Activated CD4-positive, alpha-beta memory T cell treated with anti-CD3 and anti-CD28 coated beads for 36 hours (primary cell): ENCODE results near the gene CXCL6. TPM values are rescaled to one million over a fixed set of nuclear protein-coding genes. Genes with fewer than 3 reads are reported as not detected.

Experiments used
- CTCF ChIA-PET: fragments of 350-600 bp; sonication (Branson Sonifier 250); formaldehyde crosslinking; loops from one replicate; lab custom pipeline; 2021; ENCODE audit warnings: antibody characterized with exemption, inconsistent platforms; lab: Charles Lee
- POLR2A ChIA-PET: fragments of 350-600 bp; sonication (Branson Sonifier 250); formaldehyde crosslinking; loops from one replicate; lab custom pipeline; 2021; ENCODE audit warnings: antibody characterized with exemption; lab: Charles Lee
- DNase-seq: peaks from one replicate; pipeline ENCODE4 v3.0.0-alpha.2; 2020
- H3K27ac Mint-ChIP-seq: one replicate; pipeline ENCODE4 v1.8.0; 2021; ENCODE audit warnings: mixed read lengths
- H3K27me3 Mint-ChIP-seq: one replicate; pipeline ENCODE4 v1.8.0; 2021; ENCODE audit warnings: mixed read lengths
- H3K36me3 Mint-ChIP-seq: one replicate; pipeline ENCODE4 v1.8.0; 2021; ENCODE audit warnings: mixed read lengths
- H3K4me1 Mint-ChIP-seq: one replicate; pipeline ENCODE4 v1.8.0; 2021; ENCODE audit warnings: low read depth, mixed read lengths
- H3K4me3 Mint-ChIP-seq: one replicate; pipeline ENCODE4 v1.8.0; 2021; ENCODE audit warnings: mild to moderate bottlenecking, mixed read lengths
- H3K9me3 Mint-ChIP-seq: one replicate; pipeline ENCODE4 v1.8.0; 2021; ENCODE audit warnings: mixed read lengths
- intact Hi-C: fragments of 100-400 bp; cut with micrococcal nuclease; formaldehyde crosslinking; loops from one replicate; pipeline ENCODE4 v1.15.1; 2023
- total RNA-seq, 2 experiments: library from RNA; stranded (reverse); gene quantifications; one replicate each; pipeline ENCODE4 v1.2.3, GENCODE V29; 2021

The CXCL6 gene
- total RNA-seq: not detected

- ChIA-PET POLR2A (no interaction called here), CTCF (no interaction called here)
- no peak within 1 kb of the TSS for H3K27ac Mint-ChIP-seq
- intact Hi-C loops: no loop called here
- no peaks in the 10 kb centered on the region for H3K36me3 Mint-ChIP-seq
- no peak for DNase-seq
- no peaks in the 10 kb centered on the region for H3K4me1 Mint-ChIP-seq
- H3K9me3 Mint-ChIP-seq: no peaks in the 10 kb centered on the region
- no peaks in the 10 kb centered on the region for H3K27me3 Mint-ChIP-seq
- no peak within 1 kb of the TSS for H3K4me3 Mint-ChIP-seq
Observed at GRCh38 chr4:73836373-73837279, at the start of gene CXCL6. Gene CXCL6 (plus strand): TSS chr4:73836678. CDS start chr4:73836751, 73 bp downstream.

GRCh38 chr4:73788411-73788810 is 48.1 kb upstream of the CXCL6 start:
- intact Hi-C loops: no loop called here
- POLR2A ChIA-PET: no interaction called here
- no peak overlapping the region for H3K4me3 Mint-ChIP-seq

DNA sequence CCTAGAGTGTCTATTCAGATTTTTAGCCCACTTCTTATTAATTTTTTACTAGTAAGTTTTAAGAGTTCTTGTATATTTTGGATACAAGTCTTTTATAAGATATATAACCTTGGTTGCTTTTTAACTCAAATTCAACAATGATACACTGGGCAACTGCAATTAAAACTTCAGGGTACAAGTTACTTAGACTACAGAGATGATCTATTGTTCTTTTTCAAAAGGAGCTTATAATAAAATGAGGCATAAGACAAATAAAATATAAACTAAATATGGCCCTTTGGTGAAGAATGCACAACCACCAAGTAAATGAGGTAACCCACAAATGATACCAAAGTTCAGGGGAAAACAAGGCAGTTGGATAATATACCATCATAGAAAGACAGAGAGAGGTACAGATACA is 37.6 kb upstream of the CXCL6 start:
- Mint-ChIP-seq H3K9me3 (peaks cover 14% of the 10 kb centered on the region), H3K27me3 (no peaks in the 10 kb centered on the region), H3K4me1 (no peaks in the 10 kb centered on the region), H3K36me3 (no peaks in the 10 kb centered on the region), H3K27ac (no peak overlapping the region), H3K4me3 (no peak overlapping the region)
- POLR2A ChIA-PET: no interaction called here
- intact Hi-C loops: no loop called here
- DNase-seq: no peak
- CTCF ChIA-PET: no interaction called here

More at GRCh38 chr4:73788411-73788810, 48.1 kb upstream of the CXCL6 start:
- H3K36me3 Mint-ChIP-seq: no peaks in the 10 kb centered on the region
- peaks cover 2% of the 10 kb centered on the region for H3K9me3 Mint-ChIP-seq
- no peak for DNase-seq
- H3K27me3 Mint-ChIP-seq: no peaks in the 10 kb centered on the region
- no peak overlapping the region for H3K27ac Mint-ChIP-seq
- CTCF ChIA-PET: no interaction called here
- no peaks in the 10 kb centered on the region for H3K4me1 Mint-ChIP-seq

- H3K4me1 Mint-ChIP-seq: no peaks in the 10 kb centered on the region
- intact Hi-C loops: no loop called here
- ChIA-PET CTCF (no interaction called here), POLR2A (no interaction called here)
- no peak overlapping the region for H3K27ac Mint-ChIP-seq
- no peaks in the 10 kb centered on the region for H3K27me3 Mint-ChIP-seq
- no peak for DNase-seq
- H3K4me3 Mint-ChIP-seq: no peak overlapping the region
- H3K9me3 Mint-ChIP-seq: peaks cover 14% of the 10 kb centered on the region
- no peaks in the 10 kb centered on the region for H3K36me3 Mint-ChIP-seq
Observed at GRCh38 chr4:73800206-73800605, 36.3 kb upstream of the CXCL6 start.

GRCh38 chr4:73801692-73802091 is 34.8 kb upstream of the CXCL6 start:
- intact Hi-C loops: no loop called here
- H3K36me3 Mint-ChIP-seq: no peaks in the 10 kb centered on the region
- ChIA-PET POLR2A (no interaction called here), CTCF (no interaction called here)
- no peak overlapping the region for H3K4me3 Mint-ChIP-seq
- H3K4me1 Mint-ChIP-seq: no peaks in the 10 kb centered on the region
- no peak overlapping the region for H3K27ac Mint-ChIP-seq
- H3K27me3 Mint-ChIP-seq: no peaks in the 10 kb centered on the region
- DNase-seq: no peak
- H3K9me3 Mint-ChIP-seq: peaks cover 7% of the 10 kb centered on the region

- DNase-seq: no peak
- ChIA-PET CTCF (no interaction called here), POLR2A (no interaction called here)
- Mint-ChIP-seq H3K4me1 (no peaks in the 10 kb centered on the region), H3K9me3 (peaks cover 6% of the 10 kb centered on the region), H3K36me3 (no peaks in the 10 kb centered on the region), H3K4me3 (no peak overlapping the region), H3K27ac (no peak overlapping the region), H3K27me3 (no peaks in the 10 kb centered on the region)
- intact Hi-C loops: no loop called here
Observed at GRCh38 chr4:73803213-73803612, 33.3 kb upstream of the CXCL6 start.

DNA sequence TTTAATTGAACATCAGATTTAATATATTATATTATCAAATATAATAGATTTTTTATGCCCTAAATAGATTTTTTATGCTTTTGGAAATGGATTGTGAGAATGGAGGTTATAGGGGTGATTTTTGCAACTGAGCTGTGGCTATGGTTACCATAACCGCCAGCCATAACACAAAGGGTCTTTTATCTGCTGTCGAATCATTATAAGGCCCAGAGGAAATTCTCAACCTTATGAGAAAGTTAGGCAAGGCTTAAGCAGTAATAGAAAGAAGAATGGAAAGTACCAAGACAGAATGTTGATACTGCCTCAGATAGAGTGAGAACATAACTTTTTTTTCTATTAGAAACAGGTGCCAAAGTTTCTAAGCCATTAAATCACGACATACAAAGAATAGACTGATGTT is 26.3 kb upstream of the CXCL6 start:
- Mint-ChIP-seq H3K27me3 (no peaks in the 10 kb centered on the region), H3K4me3 (no peak overlapping the region), H3K27ac (no peak overlapping the region), H3K4me1 (no peaks in the 10 kb centered on the region), H3K9me3 (no peaks in the 10 kb centered on the region), H3K36me3 (no peaks in the 10 kb centered on the region)
- intact Hi-C loops: no loop called here
- CTCF ChIA-PET: no interaction called here
- POLR2A ChIA-PET: no interaction called here
- DNase-seq: no peak

DNA sequence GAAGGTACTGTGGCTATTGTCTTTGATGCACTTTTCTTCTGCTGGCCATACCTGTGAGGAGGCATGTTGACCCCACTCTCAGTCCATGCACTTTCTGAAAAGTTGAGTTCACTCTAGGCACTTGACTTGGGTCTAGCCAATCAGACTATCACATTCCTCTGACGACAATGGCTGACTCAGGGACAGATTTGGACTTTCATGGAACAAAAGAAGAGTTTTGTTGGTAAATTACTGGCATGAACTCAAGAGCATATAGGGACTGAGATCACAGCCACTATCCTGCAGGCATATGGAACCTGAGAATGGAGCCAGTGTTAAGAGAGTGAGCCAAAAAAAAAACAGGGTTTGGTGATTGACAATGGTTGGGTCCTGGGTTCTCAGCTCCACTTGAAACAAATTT is 24.6 kb upstream of the CXCL6 start:
- intact Hi-C loops: no loop called here
- no peak overlapping the region for H3K4me3 Mint-ChIP-seq
- H3K36me3 Mint-ChIP-seq: no peaks in the 10 kb centered on the region
- DNase-seq: no peak
- POLR2A ChIA-PET: no interaction called here
- no peak overlapping the region for H3K27ac Mint-ChIP-seq
- CTCF ChIA-PET: no interaction called here
- no peaks in the 10 kb centered on the region for H3K27me3 Mint-ChIP-seq
- no peaks in the 10 kb centered on the region for H3K4me1 Mint-ChIP-seq
- peaks cover 3% of the 10 kb centered on the region for H3K9me3 Mint-ChIP-seq

DNA sequence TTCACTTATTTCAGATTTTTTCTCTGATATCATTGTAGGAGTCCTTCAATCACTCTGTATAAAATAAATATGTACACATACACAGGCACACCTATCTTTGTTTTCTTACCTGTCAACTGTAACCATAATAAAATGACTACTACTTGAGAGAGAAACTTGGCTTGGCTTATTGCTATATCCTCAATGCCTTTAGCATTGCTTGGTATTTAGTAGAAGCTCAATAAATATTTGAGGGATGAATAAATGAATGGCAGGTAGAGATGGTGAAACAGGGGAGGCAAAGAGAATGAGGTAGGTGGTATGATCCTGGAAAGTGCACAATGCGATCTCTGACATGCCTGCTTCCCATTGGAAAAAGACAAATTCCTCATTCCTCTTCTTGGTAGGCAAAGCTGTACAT is 21.8 kb upstream of the CXCL6 start:
- H3K9me3 Mint-ChIP-seq: peaks cover 3% of the 10 kb centered on the region
- H3K27ac Mint-ChIP-seq: no peak overlapping the region
- CTCF ChIA-PET: no interaction called here
- no peaks in the 10 kb centered on the region for H3K36me3 Mint-ChIP-seq
- no peaks in the 10 kb centered on the region for H3K27me3 Mint-ChIP-seq
- DNase-seq: no peak
- no peak overlapping the region for H3K4me3 Mint-ChIP-seq
- intact Hi-C loops: no loop called here
- H3K4me1 Mint-ChIP-seq: no peaks in the 10 kb centered on the region
- POLR2A ChIA-PET: no interaction called here

GRCh38 chr4:73815145-73815544 is 21.3 kb upstream of the CXCL6 start:
- DNase-seq: no peak
- H3K36me3 Mint-ChIP-seq: no peaks in the 10 kb centered on the region
- POLR2A ChIA-PET: no interaction called here
- intact Hi-C loops: no loop called here
- no peaks in the 10 kb centered on the region for H3K27me3 Mint-ChIP-seq
- H3K9me3 Mint-ChIP-seq: peaks cover 3% of the 10 kb centered on the region
- H3K4me1 Mint-ChIP-seq: no peaks in the 10 kb centered on the region
- no peak overlapping the region for H3K27ac Mint-ChIP-seq
- CTCF ChIA-PET: no interaction called here
- no peak overlapping the region for H3K4me3 Mint-ChIP-seq

DNA sequence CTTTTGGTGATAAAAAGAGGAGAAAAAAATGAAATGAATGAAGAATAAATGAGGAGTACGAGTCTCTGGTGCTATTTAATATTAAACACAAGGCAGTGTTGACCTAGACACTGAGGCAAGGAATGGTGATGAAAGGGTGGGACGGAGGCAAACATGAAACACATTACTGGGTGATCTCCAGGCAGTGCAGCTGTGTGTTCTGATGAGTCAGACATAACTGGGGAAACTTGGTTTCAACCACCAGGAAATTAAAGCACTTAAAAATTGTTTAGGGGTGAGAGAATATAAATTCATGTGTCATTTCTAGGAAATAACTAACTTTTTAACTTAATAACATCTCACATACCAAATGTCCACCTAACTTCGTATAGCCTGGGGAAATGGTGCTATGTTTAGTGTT is 19.7 kb upstream of the CXCL6 start:
- H3K4me1 Mint-ChIP-seq: no peaks in the 10 kb centered on the region
- intact Hi-C loops: no loop called here
- DNase-seq: no peak
- H3K36me3 Mint-ChIP-seq: no peaks in the 10 kb centered on the region
- ChIA-PET CTCF (no interaction called here), POLR2A (no interaction called here)
- H3K27me3 Mint-ChIP-seq: no peaks in the 10 kb centered on the region
- H3K4me3 Mint-ChIP-seq: no peak overlapping the region
- H3K27ac Mint-ChIP-seq: no peak overlapping the region
- peaks cover 3% of the 10 kb centered on the region for H3K9me3 Mint-ChIP-seq

DNA sequence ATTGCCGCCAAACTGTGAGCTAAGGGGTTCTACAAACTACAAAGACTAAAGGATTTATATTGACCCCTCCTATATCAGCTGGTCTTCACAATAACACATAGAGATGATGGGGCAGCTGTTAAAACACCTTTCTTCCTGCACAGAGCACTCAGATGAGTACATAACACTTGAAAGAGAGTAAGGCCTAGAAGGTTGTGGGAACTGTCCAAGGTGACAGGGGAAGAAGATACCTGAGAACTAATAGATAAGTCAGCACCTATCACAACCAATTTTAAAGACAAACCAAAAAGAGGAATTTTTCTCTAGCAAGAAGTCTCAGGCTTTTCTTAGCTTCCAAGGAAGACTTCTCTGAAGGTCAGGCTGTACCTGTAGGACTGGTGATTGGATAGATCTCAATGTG is 19.1 kb upstream of the CXCL6 start:
- CTCF ChIA-PET: no interaction called here
- no peak overlapping the region for H3K4me3 Mint-ChIP-seq

GRCh38 chr4:73821325-73821724 is 15.2 kb upstream of the CXCL6 start:
- ChIA-PET CTCF (no interaction called here), POLR2A (no interaction called here)
- H3K36me3 Mint-ChIP-seq: no peaks in the 10 kb centered on the region
- peaks cover 2% of the 10 kb centered on the region for H3K9me3 Mint-ChIP-seq
- DNase-seq: no peak
- no peaks in the 10 kb centered on the region for H3K4me1 Mint-ChIP-seq
- no peaks in the 10 kb centered on the region for H3K27me3 Mint-ChIP-seq
- intact Hi-C loops: no loop called here
- H3K27ac Mint-ChIP-seq: no peak overlapping the region
- H3K4me3 Mint-ChIP-seq: no peak overlapping the region

More for the DNA sequence above, 19.1 kb upstream of the CXCL6 start:
- no peak for DNase-seq
- intact Hi-C loops: no loop called here
- Mint-ChIP-seq H3K4me1 (no peaks in the 10 kb centered on the region), H3K9me3 (peaks cover 3% of the 10 kb centered on the region), H3K27me3 (no peaks in the 10 kb centered on the region), H3K36me3 (no peaks in the 10 kb centered on the region), H3K27ac (no peak overlapping the region)
- POLR2A ChIA-PET: no interaction called here
